ENCODE results near the gene ELAVL4. TPM values are rescaled to one million over a fixed set of nuclear protein-coding genes. Genes with fewer than 3 reads are reported as not detected.

The ELAVL4 gene
- total and polyA plus RNA-seq, 2 donors (not counting 3 experiments of a cell fraction or from before 2014, with no cell fraction given), result not detected

GRCh38 chr1:50177994-50178393 lies 69.3 kb downstream of the ELAVL4 start:
- Histone ChIP-seq H3K9me1 (replicated peaks; ENCODE audit: control insufficient read depth, extremely low read depth, insufficient read depth, low read length) (no peaks in the 10 kb centered on the region), H3K4me2 (ENCODE audit: insufficient read depth, low read length) (no peak overlapping the region), H3K9me3 (replicated peaks; ENCODE audit: control insufficient read depth, insufficient read depth, low read length) (no peaks in the 10 kb centered on the region), H3K27me3 (ENCODE audit: control insufficient read depth in 2 of 2, insufficient read depth in 2 of 2, low read length in 2 of 2) (no peaks in the 10 kb centered on the region), H3K79me2 (ENCODE audit: control insufficient read depth, insufficient read depth, low read length) (no peaks in the 10 kb centered on the region), H3K36me3 (ENCODE audit: control insufficient read depth in 2 of 2, extremely low read depth in 1 of 2, insufficient read depth in 2 of 2, low read length in 2 of 2) (no peaks in the 10 kb centered on the region), H3K27ac (ENCODE audit: insufficient read depth, low read depth, low read length) (no peak overlapping the region), H4K20me1 (replicated peaks; ENCODE audit: control insufficient read depth, extremely low read depth, insufficient read depth, low read length) (no peaks in the 10 kb centered on the region), H3K4me3 (replicated peaks in 1 of 3; ENCODE audit: insufficient read depth in 1 of 3, low read depth in 1 of 3, low read length in 3 of 3) (no peak overlapping the region), H3K4me1 (ENCODE audit: control insufficient read depth, extremely low read depth, insufficient read depth, low read length) (no peaks in the 10 kb centered on the region), H2AFZ (ENCODE audit: low read depth, low read length) (no peak overlapping the region), H3K9ac (replicated peaks; ENCODE audit: extremely low read depth, insufficient read depth, low read length) (no peak overlapping the region)
- no peak for DNase-seq (ENCODE audit: low read depth, low spot score)
- BruUV-seq (replicated peaks), result no TSS peak
- ChIA-PET CTCF (interaction anchor here (0.7 kb wide), 1 partner anchor 155 kb away, joined by 3 read pairs; no protein-coding TSS in a partner anchor), POLR2A (no interaction called here)
- no peak for FAIRE-seq
- dilution Hi-C loops (cut with MboI; ENCODE audit: extremely low pct_ligation_motif_present, low sequenced_read_pairs) (no loop called here), intact Hi-C loops (cut with micrococcal nuclease) (no loop called here)
- TF ChIP-seq GATA2 (IDR thresholded peaks at IDR 0.05; ENCODE audit: insufficient read depth, insufficient read length, low read depth, low read length) (no peak), POLR2AphosphoS5 (IDR thresholded peaks at IDR 0.05; ENCODE audit: insufficient read depth, low read depth, low read length) (no peak)
- TF ChIP-seq, protein P1, sequence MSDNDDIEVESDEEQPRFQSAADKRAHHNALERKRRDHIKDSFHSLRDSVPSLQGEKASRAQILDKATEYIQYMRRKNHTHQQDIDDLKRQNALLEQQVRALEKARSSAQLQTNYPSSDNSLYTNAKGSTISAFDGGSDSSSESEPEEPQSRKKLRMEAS (IDR thresholded peaks at IDR 0.05; ENCODE audit: insufficient read depth, insufficient read length), result no peak
- TF ChIP-seq, protein P2, sequence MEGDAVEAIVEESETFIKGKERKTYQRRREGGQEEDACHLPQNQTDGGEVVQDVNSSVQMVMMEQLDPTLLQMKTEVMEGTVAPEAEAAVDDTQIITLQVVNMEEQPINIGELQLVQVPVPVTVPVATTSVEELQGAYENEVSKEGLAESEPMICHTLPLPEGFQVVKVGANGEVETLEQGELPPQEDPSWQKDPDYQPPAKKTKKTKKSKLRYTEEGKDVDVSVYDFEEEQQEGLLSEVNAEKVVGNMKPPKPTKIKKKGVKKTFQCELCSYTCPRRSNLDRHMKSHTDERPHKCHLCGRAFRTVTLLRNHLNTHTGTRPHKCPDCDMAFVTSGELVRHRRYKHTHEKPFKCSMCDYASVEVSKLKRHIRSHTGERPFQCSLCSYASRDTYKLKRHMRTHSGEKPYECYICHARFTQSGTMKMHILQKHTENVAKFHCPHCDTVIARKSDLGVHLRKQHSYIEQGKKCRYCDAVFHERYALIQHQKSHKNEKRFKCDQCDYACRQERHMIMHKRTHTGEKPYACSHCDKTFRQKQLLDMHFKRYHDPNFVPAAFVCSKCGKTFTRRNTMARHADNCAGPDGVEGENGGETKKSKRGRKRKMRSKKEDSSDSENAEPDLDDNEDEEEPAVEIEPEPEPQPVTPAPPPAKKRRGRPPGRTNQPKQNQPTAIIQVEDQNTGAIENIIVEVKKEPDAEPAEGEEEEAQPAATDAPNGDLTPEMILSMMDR (IDR thresholded peaks at IDR 0.05; ENCODE audit: extremely low read depth in 1 of 2, insufficient read depth in 1 of 2, low read depth in 1 of 2, low read length in 2 of 2), result no peak

GRCh38 chr1:50179639-50180038 lies 70.9 kb downstream of the ELAVL4 start:
- H3K79me2 ChIP-seq (ENCODE audit: control insufficient read depth, insufficient read depth, low read length), result no peaks in the 10 kb centered on the region
- H3K27me3 ChIP-seq (ENCODE audit: control insufficient read depth in 2 of 2, insufficient read depth in 2 of 2, low read length in 2 of 2), result no peaks in the 10 kb centered on the region
- no peaks in the 10 kb centered on the region for H3K36me3 ChIP-seq (ENCODE audit: control insufficient read depth in 2 of 2, extremely low read depth in 1 of 2, insufficient read depth in 2 of 2, low read length in 2 of 2)
- no peaks in the 10 kb centered on the region for H4K20me1 ChIP-seq (replicated peaks; ENCODE audit: control insufficient read depth, extremely low read depth, insufficient read depth, low read length)
- DNase-seq (ENCODE audit: low read depth, low spot score), result no peak
- H3K9me1 ChIP-seq (replicated peaks; ENCODE audit: control insufficient read depth, extremely low read depth, insufficient read depth, low read length), result no peaks in the 10 kb centered on the region
- CTCF ChIA-PET, result no interaction called here
- H2AFZ ChIP-seq (ENCODE audit: low read depth, low read length), result no peak overlapping the region
- H3K27ac ChIP-seq (ENCODE audit: insufficient read depth, low read depth, low read length), result no peak overlapping the region
- H3K9me3 ChIP-seq (replicated peaks; ENCODE audit: control insufficient read depth, insufficient read depth, low read length), result no peaks in the 10 kb centered on the region
- TF ChIP-seq, protein P2 (IDR thresholded peaks at IDR 0.05; ENCODE audit: extremely low read depth in 1 of 2, insufficient read depth in 1 of 2, low read depth in 1 of 2, low read length in 2 of 2), result no peak
- TF ChIP-seq FOS (IDR thresholded peaks at IDR 0.05; ENCODE audit: borderline replicate concordance, insufficient read depth, low read length) (no peak), EZH2 (IDR thresholded peaks at IDR 0.05; ENCODE audit: borderline replicate concordance, low read depth, low read length, severe bottlenecking) (no peak), JUN (IDR thresholded peaks at IDR 0.05; ENCODE audit: borderline replicate concordance, insufficient read depth, insufficient read length, low read depth) (no peak), POLR2AphosphoS5 (IDR thresholded peaks at IDR 0.05; ENCODE audit: insufficient read depth, low read depth, low read length) (no peak), GATA2 (IDR thresholded peaks at IDR 0.05; ENCODE audit: insufficient read depth, insufficient read length, low read depth, low read length) (no peak), MYC (IDR thresholded peaks at IDR 0.05; ENCODE audit: low read depth, low read length) (no peak), POLR2A (IDR thresholded peaks at IDR 0.05; ENCODE audit: low read depth, low read length) (no peak)
- TF ChIP-seq, protein P1 (IDR thresholded peaks at IDR 0.05; ENCODE audit: insufficient read depth, insufficient read length), result no peak
- BruUV-seq (replicated peaks), result no TSS peak
- intact Hi-C loops (cut with micrococcal nuclease), result no loop called here
- H3K4me3 ChIP-seq (replicated peaks in 1 of 3; ENCODE audit: insufficient read depth in 1 of 3, low read depth in 1 of 3, low read length in 3 of 3), result no peak overlapping the region
- POLR2A ChIA-PET, result no interaction called here
- dilution Hi-C loops (cut with MboI; ENCODE audit: extremely low pct_ligation_motif_present, low sequenced_read_pairs), result no loop called here
- H3K4me2 ChIP-seq (ENCODE audit: insufficient read depth, low read length), result no peak overlapping the region
- no peak for FAIRE-seq
- no peaks in the 10 kb centered on the region for H3K4me1 ChIP-seq (ENCODE audit: control insufficient read depth, extremely low read depth, insufficient read depth, low read length)
- no peak overlapping the region for H3K9ac ChIP-seq (replicated peaks; ENCODE audit: extremely low read depth, insufficient read depth, low read length)
